NCI-H1417 (cell line): ENCODE data around the gene NHSL1.
"Not testable (repeated sequence)": the region's sequence is repeated elsewhere in the genome, so short reads cannot be mapped to it uniquely, and the experiment has no call there.

Experiments used
- DNase-seq, 3 experiments: peaks; one replicate each; lab custom pipeline; 2025; lab: John Stamatoyannopoulos, UW

Gene NHSL1

DNA sequence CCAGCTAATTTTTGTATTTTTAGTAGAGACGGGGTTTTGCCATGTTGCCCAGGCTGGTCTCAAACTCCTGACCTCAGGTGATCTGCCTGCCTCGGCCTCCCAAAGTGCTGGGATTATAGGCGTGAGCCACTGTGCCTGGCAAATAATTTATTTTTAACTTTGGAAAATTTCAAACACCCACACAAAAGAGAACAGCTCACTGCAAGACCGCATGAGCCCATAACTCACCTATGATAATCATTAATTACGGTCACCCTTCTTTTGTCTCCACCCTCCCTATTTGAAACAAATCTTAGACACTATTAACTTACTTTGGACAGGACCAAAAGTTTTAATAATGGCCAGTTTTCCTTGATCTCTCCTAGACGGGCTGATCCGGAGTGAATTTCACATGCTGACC, 74.0 kb downstream of the NHSL1 start:
- not testable (repeated sequence) for DNase-seq

DNA sequence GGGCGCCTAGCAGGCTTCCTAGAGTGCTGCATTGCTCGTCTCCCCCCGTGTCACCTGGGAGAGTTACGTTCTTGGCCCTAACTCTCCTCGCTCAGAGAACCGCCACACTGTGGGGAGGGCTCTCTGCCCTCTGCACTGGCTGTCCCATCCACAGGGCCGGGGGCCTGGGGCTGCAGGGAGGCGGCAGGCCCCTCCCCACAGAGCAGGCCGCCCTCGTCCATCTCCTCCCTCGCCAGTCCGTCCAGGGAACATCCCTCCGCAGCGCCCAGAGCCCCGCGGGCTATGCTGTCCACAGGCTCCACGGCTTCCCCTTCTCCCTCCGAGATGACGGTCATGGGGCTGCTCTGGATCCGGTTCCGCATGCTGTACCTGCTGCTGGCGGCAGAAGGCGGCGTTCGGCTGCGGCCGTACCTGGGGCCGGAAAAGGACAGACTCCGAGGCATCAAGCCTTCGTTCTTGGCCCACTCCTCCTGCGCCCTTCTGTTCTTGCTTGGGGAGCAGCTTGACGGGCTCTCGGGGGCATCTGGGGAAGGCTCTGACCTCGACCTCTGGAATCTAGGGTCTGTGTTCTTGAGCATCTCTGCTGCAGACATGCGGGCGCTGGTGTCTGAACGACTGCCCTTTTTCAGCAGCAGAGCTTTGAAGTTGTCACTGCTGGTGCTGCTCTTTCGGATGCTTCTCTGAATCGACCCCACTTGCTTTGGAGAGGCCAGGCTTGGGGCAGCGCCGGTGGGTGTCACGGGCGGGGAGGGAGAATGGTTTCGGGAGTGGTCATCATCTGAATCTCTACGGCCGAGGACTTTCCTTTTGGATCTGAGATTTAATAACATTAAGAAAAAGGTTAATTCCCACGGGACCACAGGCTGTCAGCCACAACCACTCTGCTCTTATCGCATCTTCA, 75.0 kb downstream of the NHSL1 start:
- DNase-seq = no peak

DNA sequence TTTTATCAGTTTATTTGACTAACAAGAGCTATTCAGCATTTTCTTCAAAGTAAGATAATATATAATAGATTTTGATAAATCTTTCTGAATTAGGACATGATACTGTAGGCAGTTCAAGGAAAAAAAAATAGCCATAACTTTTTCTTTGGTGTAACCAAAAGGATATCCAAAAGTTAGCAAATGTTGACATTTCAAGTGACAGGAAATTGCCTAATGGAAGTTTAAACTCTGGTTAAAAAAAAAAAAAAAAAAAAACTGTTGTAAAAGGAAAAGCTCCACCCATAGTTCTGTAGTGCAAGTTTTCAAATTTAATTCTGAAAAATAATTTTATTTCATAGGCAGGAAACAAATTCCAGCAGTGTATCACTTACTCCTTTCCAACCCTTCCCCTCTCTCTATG, 76.4 kb downstream of the NHSL1 start:
- DNase-seq = no peak

DNA sequence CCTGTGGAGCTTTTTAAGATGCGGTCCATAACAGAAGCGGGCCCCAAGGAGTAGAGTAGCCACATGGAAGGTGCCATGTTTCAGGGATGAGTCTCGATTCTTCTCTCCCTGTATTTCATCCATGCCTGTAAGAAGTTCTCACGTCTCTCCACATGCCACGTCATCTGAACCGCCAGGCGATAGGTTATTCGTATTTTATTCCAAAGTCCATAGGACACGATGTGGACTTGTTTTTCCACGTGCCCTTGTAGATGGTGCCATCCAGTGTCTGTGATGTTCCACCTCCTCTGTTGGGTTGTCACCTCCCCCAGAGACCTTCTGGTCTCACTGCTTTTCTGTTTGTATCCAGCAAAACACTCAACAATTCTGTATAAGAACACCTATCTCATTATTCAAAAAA, 77.7 kb downstream of the NHSL1 start:
- peak in 1 of 3 experiments; percentile 17 for DNase-seq

DNA sequence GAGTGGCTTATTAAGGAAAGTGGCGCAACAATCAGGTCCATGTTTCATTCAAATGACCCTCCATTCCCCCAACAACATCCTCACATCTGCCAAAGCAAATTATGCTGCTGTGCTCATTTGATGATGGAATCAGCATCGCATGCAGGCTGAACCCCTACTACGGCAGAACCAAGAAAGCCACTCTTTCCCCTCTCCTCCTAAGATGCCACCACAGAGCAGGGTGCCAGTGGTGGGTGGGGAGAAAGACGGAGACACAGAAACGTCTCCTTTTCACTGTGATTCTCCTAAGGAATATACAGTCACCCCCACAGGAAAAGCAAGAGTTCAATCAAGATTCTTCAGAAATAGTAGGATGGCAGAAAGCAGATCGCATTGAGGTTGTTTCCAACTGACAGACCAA, 78.2 kb downstream of the NHSL1 start:
- no peak for DNase-seq

DNA sequence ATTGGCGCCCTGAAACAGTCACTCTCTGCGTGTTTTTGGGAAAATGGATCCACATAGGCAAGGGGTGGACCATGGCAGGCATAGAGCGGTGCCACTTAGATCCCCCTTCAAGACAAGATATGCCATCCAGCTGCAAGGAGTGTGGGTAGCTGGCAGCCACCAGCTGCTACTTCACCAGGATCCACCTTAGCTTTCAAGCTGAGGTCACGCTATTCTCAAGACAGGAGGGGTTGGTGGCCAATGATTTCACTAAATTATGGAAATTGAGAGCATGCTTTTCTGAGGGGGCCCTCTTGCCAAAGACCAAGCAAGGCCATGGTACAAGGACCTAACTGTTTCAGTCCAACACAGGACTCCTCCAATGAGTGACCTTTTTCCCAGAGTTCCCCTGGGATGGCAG, 78.9 kb downstream of the NHSL1 start:
- DNase-seq = no peak

DNA sequence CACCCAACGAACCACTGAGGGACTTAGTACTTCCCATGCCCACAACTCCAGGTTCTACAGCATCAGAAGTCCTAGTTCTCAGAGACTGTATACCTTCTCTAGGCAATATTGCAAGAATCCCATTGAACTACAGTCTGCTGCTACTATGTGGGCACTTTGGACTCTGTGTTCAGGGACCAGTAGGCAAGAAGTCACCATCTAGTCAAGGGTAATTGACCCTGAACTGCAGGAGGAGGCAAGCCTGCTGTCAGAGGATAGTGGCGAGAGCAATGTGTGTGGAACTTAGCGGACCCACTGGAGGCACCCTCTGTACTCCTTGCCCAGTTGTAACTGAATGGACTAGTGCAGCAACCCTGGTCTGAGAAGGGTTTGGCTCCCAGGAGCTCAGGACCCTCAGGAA, 79.5 kb downstream of the NHSL1 start:
- no peak for DNase-seq

DNA sequence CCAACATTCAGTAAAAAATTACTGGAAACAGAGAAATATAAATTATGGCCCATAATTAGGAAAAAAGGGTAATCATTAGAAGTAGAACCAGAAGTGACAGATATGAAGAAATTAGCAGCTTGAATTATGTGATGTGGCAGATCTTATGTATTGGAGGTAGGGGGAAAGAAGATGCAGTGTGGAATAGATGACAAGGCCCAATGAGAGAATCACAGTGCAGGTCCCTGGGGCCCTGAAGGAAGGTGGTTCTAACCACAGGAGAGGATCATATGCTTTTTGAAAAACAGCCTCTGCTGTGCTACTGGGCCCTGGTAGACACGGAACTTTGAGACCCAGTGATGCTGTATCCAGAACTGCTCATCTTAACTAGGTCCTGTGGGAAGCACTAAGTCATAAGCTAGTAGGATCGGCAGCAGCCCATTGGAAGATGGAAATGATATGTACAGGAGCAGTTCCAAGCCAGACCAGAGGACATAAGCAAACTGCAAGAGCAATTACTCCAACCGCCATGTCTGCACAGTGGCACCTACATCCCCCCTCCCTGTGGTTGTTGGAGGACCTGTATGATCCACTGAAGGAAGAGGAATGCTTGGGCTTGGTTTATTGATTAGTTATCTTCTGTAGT, 81.1 kb downstream of the NHSL1 start:
- DNase-seq = no peak

DNA sequence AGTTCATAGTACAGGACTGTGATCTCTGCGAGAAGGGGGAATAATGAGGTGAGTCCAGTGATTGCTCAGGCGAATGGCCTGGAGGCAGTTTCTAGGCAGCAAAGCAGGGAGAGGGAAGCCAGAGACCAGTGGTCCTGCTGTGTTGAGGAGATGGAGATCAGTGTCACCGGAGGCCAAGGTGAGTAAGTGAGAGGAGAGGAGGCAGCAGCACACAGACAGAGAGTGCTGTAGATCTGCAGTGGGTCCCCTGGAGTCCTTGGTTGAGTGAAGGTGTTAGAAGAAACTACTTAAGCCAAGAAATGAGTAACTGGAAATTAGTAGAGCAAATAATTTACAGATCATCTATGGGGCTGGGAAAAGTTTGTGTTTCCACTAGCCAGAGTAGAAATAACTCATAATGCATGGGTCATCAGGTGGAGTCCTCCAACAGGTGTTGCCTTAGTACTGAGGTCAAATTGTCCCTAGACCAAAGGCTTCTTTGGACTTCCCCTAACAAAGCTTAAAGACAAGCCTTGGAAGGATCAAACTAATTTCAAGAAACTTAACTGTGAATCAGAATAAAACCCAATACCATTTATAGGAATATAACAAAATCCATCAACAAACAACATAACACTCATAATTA, 81.7 kb downstream of the NHSL1 start:
- DNase-seq = no peak

DNA sequence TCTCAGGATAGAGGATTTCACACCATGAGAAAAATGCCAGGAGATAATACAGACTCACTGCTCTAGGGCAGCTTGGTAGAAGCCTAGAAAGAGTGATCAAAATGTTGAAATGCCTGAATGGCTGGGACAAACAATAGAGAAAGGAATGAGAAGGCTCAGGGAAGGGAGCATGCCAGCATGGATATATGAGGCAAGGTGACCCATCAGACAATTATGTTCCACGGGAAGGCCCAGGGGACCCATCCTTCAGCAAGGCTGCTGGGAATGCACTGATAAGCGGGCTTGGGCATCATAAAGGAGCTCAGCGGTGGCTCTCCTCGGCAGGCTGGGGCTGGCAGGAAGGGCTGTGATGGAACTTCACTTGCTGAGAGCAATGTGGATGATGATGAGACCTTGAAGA, 83.1 kb downstream of the NHSL1 start:
- no peak for DNase-seq

DNA sequence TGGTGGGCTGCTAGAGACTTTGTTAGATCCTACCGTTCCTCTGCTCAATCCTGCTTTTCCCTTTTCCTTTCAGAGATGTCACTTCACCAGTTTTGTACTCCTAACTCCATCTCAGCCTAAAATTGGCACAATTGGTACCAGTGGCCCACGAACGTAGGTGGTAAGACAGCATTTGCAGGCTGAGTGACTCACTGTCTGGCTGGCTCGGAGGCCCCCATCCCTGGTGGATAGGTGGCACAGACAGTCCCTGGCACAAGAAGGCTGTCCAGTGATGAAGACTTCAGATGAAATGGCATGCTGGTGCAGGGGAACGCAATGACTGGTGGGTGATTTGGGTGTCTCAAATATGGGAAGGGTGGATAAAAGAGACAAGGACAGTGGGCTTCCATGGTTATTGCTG, 84.2 kb downstream of the NHSL1 start:
- no peak for DNase-seq

DNA sequence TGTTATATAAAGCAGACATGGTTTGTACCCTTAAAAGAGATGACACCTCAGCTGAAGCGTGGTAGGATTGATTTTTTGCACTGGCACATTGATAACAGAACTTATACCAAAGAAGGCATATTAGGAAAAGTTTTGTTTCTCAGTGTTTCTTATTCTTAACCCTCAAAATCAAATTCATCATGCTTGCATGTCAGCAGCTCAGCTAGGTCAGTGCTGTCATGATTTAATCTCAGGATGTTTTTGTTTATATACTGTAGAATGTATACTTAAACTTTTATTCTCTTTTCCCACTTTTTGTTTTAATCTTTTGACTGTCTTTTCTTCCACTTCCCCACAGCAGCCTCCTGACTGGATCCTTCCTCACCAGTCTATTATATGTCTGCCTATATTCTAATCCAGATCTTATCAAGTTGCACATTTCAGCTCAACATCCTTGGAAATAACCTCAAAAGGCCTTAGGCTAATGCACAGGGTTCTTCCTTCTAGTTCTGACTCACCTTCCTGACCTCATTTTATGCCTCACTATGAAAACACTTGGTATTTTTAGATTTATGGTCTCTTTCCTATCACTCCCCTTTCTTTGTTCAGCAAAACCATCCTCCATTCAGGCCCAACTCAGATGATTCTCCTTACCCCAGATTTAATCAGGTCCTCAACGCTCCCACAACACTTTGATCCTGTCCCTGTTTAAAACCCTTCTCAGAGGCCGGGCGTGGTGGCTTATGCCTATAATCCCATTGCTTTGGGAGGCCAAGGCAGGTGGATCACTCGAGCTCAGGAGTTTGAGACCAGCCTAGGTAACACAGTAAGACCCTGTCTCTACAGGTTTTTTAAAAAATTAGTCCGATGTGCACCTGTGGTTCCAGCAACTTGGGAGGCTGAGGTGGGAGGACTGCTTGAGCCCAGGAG, 88.1 kb downstream of the NHSL1 start:
- DNase-seq = no peak

DNA sequence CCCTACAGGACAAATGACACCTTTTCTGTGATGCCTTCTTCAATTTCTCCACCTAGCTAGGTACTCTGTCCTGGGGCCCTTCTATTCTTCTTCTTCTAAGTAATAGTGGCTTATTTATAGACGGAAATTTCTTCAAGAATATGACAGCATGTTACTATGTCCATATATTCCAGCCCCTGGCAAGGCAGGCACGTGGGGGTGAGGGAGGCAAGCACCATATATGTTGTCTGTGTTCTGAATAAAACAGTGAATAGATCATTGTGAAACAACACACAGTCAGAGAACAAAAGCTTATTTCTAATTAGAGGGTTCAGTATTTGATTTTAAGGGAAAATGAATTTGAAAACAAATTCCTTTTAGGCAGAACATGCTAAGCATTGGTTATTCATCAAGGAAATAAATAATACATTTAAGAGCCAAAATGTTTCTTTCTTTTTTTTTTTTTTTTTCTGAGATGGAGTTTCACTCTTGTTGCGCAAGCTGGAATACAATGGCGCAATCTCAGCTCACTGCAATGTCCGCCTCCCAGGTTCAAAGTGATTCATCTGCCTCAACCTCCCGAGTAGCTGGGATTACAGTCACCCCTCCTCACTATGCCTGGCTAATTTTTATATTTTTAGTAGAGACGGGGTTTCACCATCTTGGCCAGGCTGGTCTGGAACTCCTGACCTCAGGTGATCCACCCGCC, 89.1 kb downstream of the NHSL1 start:
- DNase-seq = no peak

DNA sequence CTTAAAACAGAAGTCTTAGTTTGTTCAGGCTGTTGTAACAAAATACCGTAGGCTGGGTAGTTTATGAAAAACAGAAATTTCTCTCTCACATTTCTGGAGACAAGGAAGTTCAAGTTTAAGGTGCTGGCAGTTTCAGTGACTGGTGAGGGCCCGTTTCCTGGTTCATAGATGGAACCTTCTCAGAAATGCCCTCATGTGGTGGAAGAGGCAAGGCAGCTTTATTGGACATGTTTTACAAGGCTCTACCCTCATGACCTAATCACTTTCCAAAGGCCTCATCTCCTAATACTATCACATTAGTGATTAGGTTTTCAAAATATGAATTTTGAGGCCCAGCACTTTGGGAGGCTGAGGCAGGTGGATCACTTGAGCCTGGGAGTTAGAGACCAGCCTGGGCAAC, 92.9 kb downstream of the NHSL1 start:
- DNase-seq = peak in 1 of 3 experiments; percentile 47

DNA sequence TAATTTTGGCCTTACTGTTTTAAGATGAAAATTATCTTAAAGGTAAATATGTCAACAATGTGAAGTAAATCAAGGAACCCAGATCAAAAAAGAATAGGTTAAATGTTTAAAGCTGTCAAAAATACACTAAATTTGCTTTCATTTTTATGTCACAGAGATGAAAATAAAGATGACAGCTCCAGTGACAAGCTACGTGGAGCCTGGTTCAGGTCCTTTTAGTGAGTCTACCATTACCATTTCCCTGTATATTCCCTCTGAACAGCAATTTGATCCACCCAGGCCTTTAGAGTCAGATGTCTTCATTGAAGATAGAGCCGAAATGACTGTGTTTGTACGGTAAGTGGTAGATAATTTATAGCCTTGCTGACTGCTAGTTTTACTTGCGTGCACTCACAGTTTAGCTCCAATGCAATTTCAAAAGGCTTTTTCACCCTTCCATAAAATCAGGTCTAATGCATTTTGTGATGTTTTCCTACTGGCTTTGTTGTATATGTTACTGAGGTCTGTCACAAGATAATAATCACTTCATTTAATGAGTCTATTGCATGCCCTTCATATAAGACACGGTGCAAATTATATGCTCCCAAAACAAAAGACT, 93.4 kb downstream of the NHSL1 start:
- peak; percentile 39 to 95 (median 76) for DNase-seq

DNA sequence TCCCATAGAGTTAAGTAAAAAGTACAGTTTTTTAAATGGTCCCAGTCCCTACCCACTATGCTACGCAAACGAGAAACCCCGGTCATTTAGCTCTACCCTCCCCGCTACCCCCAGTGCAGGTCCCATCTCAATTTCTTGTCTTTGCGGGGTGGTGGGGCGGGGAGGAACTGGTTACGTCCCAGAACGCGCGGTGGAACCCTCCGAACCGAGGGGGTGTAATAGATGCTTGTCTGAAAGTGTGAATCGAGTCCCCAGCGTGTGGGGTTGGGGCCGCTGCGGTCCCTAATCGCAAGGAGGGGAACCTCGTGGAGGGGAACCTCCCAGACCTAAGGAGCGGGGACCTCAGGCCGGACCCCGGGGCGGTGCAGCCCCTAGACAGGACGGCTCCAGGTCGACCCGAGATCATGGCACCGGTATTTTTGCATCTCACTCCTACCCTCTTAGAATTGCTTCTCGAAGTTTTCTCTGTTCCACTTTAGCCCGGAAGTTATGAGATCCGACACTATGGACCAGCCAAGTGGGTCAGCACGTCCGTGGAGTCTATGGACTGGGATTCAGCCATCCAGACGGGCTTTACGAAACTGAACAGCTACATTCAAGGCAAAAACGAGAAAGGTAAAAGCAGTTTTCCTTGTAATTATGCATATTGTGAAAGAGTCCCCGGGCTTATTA, 94.5 kb downstream of the NHSL1 start:
- peak; percentile 33 to 46 (median 34) for DNase-seq

DNA sequence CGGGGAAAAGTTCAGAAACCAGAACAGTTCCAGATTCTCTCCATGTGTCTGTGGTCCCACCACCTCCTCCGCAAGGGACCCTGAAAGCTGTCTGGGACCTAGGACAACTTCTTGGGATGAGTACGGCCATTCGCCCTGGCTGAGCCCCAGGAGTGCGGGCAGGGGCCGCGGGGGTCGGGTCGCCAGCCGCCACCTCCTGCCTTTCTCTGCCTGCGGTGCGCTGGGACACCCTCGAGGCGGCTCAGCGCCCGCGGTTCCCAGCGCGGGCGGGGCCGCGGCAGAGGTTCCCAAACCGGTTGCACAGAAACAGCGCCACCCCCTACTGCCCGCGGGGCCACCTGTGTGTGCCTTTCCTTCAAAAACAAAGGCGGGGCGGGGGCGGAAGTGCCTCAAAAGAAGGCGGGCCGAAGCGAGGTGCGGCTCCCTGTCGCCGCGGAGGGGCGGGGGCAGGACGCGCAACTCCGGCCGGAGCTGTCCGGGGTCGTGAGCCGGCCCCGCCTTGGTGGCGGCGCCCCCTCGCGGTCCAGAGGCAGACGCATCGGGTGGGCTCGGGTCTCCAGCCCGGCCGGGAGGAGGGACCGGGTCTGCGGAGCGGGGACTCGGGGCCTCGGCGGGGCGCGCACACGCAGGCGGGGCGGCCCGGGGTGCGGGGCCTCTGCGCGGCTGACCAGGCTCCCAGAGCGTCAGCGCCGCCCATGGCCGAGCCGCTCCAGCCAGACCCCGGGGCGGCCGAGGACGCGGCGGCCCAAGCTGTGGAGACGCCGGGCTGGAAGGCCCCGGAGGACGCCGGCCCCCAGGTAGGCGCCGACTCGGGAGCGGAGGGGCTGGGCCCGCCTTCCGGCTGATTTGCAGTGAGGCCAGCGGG, 95.3 kb downstream of the NHSL1 start, which contains the start of gene HEBP2:
HEBP2 (plus strand) TSS at position 423 of the 865 bp plus-strand sequence; CDS start at position 696, 273 bp downstream.
- peak; percentile 95 to 99 (median 99) for DNase-seq

DNA sequence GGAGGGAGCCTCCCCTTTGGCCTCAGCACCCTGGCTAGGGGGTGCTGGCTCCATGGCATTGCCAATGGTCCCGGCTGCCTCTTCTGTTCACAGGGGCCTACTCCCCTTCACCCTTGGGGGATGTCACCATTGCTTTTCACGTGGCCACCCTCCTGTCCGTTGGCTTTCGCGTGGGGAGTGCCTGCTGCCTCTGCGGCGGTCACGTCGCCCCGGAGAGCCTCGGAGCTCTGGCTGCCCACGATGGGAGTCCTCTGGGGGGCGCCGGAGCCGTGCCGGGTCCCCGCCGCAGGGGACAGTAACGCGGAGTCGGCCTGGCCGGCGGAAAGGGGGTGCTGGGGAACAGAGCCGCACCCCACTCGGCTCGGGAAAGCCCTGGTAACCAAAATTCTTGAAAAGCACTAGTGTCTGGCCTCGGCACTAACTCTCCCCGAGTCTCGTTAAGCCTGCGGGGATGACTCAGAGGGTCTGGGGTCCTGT, 95.9 kb downstream of the NHSL1 start:
- peak; percentile 23 to 87 (median 85) for DNase-seq

DNA sequence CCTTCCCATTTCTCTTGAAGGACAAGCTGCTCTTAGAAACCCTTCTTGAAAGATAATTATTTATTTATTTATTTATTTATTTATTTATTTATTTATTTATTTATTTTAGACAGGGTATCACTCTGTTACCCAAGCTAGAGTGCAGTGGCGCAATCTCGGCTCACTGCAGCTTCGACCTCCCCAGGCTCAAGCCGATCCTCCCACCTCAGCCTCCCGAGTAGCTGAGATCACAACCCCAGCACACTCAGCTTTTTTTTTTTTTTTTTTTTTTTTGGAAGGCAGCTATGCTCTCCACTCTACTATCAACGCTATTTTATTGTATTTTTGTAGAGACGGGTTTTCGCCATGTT, 96.5 kb downstream of the NHSL1 start:
- DNase-seq = peak in 1 of 3 experiments; percentile 47
